Measurements from ENCODE around the gene MYO1E.

The MYO1E gene

DNA sequence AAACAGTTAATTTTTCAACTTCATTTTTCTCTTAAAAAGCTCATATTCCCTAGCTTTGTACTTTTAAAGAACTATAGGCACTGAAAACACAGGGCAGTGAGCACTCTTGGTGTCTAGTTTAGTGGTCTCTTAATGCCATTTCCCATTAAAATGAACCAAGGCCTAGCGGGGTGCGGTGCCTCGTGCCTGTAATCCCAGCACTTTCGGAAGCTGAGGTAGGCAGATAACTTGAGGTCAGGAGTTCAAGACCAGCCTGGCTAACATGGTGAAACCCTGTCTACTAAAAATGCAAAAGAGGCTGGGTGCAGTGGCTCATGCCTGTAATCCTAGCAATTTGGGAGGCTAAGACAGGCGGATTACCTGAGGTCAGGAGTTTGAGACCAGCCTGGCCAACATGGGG is 120.5 kb downstream of the MYO1E start:
- H3K4me3 ChIP-seq (ENCODE audit: low read length), result no peak overlapping the region
- no peak for TF ChIP-seq ZNF274 (IDR thresholded peaks at IDR 0.05; ENCODE audit: low read depth, low read length)

DNA sequence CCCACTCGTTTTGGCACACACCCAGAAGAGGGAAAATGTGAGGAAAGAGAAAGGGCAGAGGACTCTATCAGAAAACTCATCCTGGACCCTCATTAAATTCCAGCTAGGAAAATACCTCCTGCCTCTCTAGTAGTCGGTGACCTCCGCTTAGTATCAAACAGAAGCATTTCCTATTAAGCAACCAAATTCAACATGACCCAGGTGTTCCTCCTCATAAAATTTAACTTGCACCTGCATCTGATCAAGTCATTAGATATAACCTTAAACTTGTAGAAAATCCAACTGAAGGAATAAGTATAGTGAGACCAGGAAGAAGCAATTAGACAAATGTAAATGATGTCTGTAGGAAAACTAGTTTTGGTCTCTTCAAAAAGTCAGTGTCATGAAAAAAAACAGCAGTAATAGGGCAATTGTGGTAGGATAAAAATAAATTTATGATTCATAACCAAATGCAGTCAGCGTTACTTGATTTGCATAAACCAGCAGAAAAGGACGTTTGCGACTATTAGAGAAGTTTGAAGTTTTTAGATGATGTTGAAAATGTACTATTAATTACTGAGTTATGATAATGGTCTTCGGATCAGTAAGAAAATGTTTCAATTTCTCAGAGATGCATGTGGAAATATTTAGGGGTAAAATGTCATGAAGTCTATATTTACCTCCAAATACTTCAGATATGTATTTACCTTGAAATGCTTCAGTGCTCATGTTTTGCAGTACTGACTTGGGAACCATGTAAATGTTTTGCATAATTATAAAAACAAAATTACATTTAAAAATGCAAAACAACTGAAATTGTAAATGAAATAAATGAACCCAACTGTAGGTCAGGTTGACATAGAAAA is 121.4 kb downstream of the MYO1E start:
- no peak for TF ChIP-seq ZNF274 (IDR thresholded peaks at IDR 0.05; ENCODE audit: low read depth, low read length)
- H3K4me3 ChIP-seq (ENCODE audit: low read length), result peak overlapping the region; percentile 15; the same call in 1 of the 2 replicates

DNA sequence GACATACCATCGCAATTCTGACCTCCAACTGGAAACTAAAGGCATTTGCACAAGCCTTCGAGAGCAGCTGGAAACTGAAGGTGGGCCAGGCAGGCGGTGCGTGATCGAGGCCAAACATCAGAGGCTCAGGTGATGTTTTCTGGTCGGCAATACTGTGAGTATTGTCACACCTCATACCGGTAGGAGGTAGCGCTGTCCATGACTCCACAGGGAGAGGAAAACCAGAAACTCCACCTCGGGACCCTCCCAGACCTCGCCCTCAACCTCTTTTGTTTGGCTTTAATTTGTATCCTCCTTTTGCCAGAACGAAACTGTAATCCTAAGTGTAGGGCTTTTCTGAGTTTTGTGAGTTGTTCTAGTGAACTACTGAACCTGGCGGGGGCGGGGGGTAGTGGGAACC is 122.4 kb downstream of the MYO1E start:
- no peak overlapping the region for H3K4me3 ChIP-seq (ENCODE audit: low read length)
- TF ChIP-seq ZNF274 (IDR thresholded peaks at IDR 0.05; ENCODE audit: low read depth, low read length), result no peak

DNA sequence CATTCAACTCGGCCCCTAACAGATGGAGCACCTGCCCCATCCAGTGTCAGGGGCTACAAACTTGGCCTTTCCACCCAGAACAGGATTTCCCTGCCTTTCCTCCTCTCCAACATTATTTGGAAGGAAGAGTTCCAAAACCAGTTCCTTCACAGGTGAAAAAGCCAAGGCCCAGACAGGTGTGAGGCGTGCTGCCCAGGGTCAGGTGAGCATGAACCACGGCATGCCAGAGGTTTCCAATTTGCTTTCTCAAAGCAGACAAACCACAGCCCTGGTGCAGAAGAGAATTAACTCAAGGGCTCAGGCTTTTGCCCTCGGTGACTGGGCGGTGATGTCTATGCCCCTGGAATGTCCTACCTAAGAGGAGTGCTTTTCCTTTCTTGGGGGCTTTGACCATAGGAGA is 122.9 kb downstream of the MYO1E start:
- H3K4me3 ChIP-seq (ENCODE audit: low read length), result no peak overlapping the region
- TF ChIP-seq ZNF274 (IDR thresholded peaks at IDR 0.05; ENCODE audit: low read depth, low read length), result no peak

DNA sequence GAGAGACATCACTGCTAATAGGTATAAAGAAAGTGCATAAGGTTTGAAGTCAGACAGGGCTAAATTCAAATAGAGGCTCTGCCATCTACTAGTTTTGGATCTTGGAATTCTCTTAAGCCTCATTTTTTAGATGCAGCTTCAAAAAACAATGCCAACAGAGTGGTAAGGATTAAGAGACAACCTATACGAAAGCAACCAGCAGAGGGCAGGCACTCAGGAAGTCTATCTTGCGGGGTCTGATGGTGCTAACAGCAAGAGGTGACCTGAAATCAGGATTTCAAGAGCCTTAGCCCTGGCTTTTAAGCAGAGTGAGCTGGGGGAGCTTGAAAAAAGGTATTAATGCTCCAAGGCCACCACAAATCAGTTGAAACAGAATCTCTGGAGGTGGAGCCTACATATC is 125.3 kb downstream of the MYO1E start:
- H3K4me3 ChIP-seq (ENCODE audit: low read length), result no peak overlapping the region
- no peak for TF ChIP-seq ZNF274 (IDR thresholded peaks at IDR 0.05; ENCODE audit: low read depth, low read length)

DNA sequence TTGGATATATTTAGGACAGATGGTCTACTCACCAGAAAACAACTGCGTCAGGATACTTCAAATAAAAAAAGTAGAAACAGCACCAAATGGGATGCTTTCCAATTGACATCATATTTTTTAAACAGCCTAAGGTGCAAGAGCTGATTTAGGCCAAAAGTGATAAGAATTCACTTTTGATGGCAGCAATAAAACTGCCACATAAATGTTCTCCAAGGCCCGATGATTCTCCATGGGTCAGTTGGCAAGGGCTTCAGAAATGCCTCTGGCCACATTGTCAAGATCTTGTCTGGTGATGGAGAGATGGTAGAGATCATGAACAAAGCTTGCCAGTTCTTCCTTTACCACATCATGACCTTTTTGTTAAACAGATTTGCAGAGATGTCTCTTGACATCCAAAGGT is 127.1 kb downstream of the MYO1E start:
- no peak overlapping the region for H3K4me3 ChIP-seq (ENCODE audit: low read length)
- TF ChIP-seq ZNF274 (IDR thresholded peaks at IDR 0.05; ENCODE audit: low read depth, low read length), result no peak

DNA sequence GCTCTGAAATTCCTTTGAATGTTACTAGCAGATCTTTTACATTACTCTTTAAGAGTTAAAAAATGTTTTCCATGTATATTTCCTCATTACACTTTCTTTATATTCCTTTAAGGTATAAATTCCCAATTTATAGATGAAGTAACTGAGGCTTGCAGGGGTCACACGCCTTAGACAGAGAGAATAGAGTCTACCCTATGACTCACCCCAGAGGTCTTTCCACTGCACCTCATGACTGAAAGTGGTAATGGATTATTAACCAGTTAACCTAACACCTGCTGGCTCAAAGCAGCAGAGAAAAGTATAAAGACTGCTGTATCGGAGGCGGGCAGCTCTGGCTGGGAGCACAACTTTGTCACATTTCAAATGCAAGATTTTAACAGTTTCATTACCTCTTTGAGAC is 128.3 kb downstream of the MYO1E start:
- TF ChIP-seq ZNF274 (IDR thresholded peaks at IDR 0.05; ENCODE audit: low read depth, low read length), result no peak
- H3K4me3 ChIP-seq (ENCODE audit: low read length), result peak overlapping the region; percentile 35; the same call in 1 of the 2 replicates

DNA sequence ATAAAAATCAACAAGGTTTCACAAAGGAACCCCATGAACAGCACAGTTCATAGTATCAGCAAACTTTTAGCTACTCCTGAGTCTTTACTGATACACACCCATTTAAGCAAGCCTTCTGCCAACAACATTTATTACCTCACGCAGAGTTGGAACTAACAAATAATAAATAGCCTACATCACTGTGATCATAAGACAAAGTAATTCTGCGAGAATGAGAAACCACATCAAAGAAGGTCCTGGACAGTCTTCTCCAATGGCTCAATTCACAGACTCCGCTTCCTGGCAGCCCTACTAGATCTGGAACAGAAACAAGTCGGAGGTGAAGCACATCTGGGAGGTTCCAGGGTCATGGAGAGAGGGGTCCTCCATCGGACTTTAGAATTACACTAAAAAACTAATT is 129.0 kb downstream of the MYO1E start:
- H3K4me3 ChIP-seq (ENCODE audit: low read length), result no peak overlapping the region
- no peak for TF ChIP-seq ZNF274 (IDR thresholded peaks at IDR 0.05; ENCODE audit: low read depth, low read length)

DNA sequence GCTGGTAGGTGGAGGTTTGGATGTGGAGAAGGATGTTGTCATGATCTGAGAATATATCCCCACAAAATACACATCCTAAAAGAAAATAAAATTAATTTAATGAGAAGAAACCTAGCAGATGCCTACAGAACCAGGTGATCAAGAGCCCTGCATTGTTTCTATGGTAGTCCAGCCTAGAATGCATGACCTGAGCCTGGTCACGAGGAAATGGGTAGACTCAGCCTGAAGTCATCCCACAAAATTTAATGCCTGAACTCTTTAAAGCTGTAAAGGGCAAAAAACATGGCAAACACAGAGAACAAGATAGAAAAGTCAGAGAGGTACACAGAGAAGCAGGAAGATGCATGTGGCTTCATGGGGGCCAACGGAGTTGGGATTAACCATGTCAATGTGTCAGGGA is 130.0 kb downstream of the MYO1E start:
- no peak for TF ChIP-seq ZNF274 (IDR thresholded peaks at IDR 0.05; ENCODE audit: low read depth, low read length)
- no peak overlapping the region for H3K4me3 ChIP-seq (ENCODE audit: low read length)

DNA sequence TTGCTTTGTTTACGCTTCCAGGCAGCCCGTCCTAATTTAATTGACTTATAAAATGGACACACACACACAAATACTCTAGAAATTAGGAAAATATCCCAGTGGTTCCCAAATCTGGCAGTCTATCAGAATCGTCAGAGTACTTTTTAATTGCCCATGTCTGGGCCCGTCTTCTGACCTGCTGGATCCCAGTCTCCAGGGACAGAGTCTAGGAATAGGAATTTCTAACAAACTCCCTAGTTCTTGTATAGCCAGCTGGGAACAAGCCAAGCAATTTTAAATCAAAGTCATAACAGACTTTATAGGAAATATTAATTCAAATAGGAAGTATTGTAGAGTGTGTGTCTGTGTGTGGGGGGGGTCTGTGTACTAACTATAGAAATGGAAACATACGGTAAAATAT is 132.6 kb downstream of the MYO1E start:
- no peak overlapping the region for H3K4me3 ChIP-seq (ENCODE audit: low read length)
- no peak for TF ChIP-seq ZNF274 (IDR thresholded peaks at IDR 0.05; ENCODE audit: low read depth, low read length)

DNA sequence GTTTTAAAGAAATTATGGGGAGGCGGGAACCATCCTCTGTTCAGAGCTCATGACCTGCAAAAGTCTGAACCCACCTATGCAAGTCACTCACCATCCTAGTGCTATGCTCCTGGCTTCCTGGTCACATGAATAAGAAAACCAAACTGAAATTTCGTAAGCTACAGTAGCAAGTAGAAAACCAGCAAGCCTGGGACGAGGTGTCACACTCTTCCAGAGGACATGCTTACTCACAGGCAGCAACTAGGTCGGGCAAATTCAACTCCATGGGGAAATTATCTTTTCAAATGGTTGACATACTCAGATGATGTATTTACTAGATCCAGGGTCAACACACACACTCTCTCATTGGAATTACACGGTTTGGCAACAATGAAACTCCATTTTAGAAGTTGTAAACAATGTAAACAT is 134.7 kb downstream of the MYO1E start:
- no peak for TF ChIP-seq ZNF274 (IDR thresholded peaks at IDR 0.05; ENCODE audit: low read depth, low read length)
- H3K4me3 ChIP-seq (ENCODE audit: low read length), result peak overlapping the region; percentile 61; the same call in 1 of the 2 replicates

DNA sequence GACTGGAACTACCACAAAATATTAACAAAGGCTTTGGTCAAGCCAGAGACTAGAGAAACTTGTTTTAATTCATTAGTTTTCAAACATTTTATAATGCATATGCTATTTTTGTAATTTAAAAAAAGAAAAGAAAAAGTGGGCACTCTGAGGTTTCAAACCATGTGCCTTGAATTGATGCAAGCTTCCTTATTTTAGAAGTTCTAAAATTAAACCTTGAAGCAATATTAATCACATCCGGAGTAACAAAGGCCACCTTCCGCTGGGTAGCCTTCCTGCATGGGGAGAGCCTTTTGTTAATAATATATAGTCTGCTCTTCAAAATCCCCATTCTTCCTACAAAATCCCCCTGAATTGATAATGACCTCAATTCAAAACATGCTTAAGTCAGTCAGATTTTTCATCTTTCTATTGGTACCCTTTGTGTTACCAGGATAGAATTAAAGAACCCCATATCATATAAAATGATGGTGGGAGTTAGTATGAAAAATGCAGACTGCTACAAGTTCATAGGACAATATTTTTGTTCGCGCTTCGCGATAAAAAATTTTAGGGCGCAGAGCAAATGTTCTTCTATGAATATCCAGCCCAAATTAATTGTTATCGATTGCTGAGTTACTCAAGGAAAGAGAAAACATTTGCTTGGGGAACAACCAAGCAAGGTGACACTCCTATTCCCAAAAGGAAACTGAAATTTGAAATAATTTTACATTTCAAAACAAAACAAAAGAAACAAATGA is 135.4 kb downstream of the MYO1E start:
- no peak for TF ChIP-seq ZNF274 (IDR thresholded peaks at IDR 0.05; ENCODE audit: low read depth, low read length)
- H3K4me3 ChIP-seq (ENCODE audit: low read length), result no peak overlapping the region; the same call in 1 of the 2 replicates

DNA sequence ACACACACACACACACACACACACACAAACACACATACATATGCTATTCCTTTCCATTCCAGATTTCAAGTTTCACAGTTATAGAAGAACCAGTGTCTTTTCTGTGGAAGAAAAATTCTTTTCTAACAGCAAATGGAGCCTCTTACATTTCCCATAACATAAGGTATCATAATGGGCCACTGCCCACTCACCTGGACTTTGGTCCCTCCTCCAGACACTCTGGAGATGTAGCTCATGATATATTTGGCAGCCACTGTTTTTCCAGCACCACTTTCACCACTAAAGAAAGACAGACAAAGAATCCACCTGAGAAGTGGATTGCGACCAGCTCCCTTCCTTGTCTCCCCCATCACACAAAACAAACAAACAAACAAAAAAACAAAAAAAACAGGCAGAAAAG is 136.3 kb downstream of the MYO1E start:
- no peak for TF ChIP-seq ZNF274 (IDR thresholded peaks at IDR 0.05; ENCODE audit: low read depth, low read length)
- H3K4me3 ChIP-seq (ENCODE audit: low read length), result no peak overlapping the region

DNA sequence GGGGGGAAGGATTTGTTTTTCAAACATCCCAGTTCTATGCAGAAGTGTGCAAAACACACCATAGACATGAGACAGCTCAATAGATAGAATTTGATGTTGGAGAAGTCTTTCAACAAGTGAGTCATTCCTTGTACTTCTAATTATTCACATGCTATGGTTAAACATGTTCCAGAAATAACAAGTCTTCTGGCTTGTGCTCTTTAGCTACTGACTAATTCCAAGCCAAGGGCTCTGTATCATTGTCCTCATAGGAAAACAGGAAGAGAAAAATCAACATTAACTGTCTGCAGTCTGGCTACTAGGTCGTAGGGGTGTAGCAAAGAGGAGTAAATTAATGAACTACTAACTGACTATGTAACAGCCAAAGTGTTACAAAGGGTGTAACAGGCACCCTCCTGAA is 140.2 kb downstream of the MYO1E start:
- no peak for TF ChIP-seq ZNF274 (IDR thresholded peaks at IDR 0.05; ENCODE audit: low read depth, low read length)
- no peak overlapping the region for H3K4me3 ChIP-seq (ENCODE audit: low read length)

DNA sequence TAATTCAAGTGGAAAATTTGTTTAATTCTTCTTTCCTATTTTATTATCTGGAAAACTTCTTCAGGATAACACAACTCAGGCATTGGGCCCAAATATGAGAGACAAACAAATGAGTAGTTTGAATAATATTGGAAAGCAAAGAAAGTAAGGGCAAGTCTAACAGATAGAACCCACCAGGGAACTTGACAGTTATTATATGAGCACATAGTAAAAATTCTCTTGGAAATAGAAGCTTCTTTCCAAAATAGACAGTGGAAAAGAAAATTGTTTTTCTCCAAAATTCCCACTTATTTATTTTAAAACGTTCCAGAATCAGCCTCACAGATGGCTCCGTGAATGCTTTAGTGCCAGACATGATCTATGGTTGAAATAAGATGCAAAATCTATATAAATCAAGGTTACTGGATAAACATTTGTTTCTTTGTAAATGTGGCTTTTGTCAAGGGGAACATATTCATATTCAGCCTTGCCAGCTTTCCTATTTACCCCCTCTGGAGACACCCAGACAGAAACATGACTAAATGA is 142.1 kb downstream of the MYO1E start:
- no peak overlapping the region for H3K4me3 ChIP-seq (ENCODE audit: low read length)
- TF ChIP-seq ZNF274 (IDR thresholded peaks at IDR 0.05; ENCODE audit: low read depth, low read length), result no peak

All from GM08714 (cell line).